A549 (cell line): Measurements from ENCODE around the gene KIF3B. TPM values are rescaled to one million over a fixed set of nuclear protein-coding genes. Genes with fewer than 3 reads are reported as not detected.

Source experiments
- ATAC-seq, 2 experiments: fragments of 200-7000 bp in 1 of 2; fragments of >200 bp in 1 of 2; cut with Nextera tagmentation in 1 of 2; cut with Tn5 transposase in 1 of 2; 3 replicates each; pipeline versions ENCODE4 v1.8.0 to v1.9.1; 2018 to 2020; ENCODE audit warnings: mild to moderate bottlenecking in 1 of 2, moderate library complexity in 1 of 2
- CTCF ChIA-PET: fragments of 300-600 bp; sonication (Branson Sonifier 250); formaldehyde crosslinking; extraction: SDS; loops from one replicate; lab custom pipeline; 2021; ENCODE audit warnings: antibody characterized with exemption, inconsistent platforms; lab: Yijun Ruan, JAX
- POLR2A ChIA-PET: fragments of 350-600 bp; formaldehyde crosslinking; extraction: SDS; loops from one replicate; lab custom pipeline; 2021; ENCODE audit warnings: antibody characterized with exemption, inconsistent platforms; lab: Yijun Ruan, JAX
- DNase-seq, 2 experiments: peaks; one replicate each; pipeline versions ENCODE4 v3.0.0 to v3.0.0-alpha.2; 2011 to 2016; ENCODE audit warnings: low read depth in 1 of 2, low spot score in 1 of 2
- FAIRE-seq: peaks from 2 replicates; lab custom pipeline; 2011; peaks lifted over from hg19 to GRCh38; lab: Jason Lieb, UNC
- H3K27ac ChIP-seq, 2 experiments: fragments of >200 bp; sonication (Bioruptor Twin); formaldehyde crosslinking; 3 replicates each; pipeline ENCODE4 v1.5.1; 2016 to 2017
- H3K4me1 ChIP-seq: fragments of >200 bp; sonication (Bioruptor Twin); formaldehyde crosslinking; 3 replicates; pipeline ENCODE4 v1.6.1; 2016
- H3K4me2 ChIP-seq: fragments of >200 bp; sonication (Bioruptor Twin); formaldehyde crosslinking; 3 replicates; pipeline ENCODE4 v1.6.1; 2016
- H3K4me3 ChIP-seq: fragments of >200 bp; sonication (Bioruptor Twin); formaldehyde crosslinking; 3 replicates; pipeline ENCODE4 v1.5.1; 2016
- H3K9me3 ChIP-seq: fragments of >200 bp; sonication (Bioruptor Twin); formaldehyde crosslinking; 3 replicates; pipeline ENCODE4 v1.6.1; 2016
- CBX2 ChIP-seq: fragments of 200-600 bp; sonication (generic); IDR thresholded peaks from 2 replicates; pipeline ENCODE4 v1.6.1; 2016; ENCODE audit warnings: low read depth, mild to moderate bottlenecking, borderline replicate concordance
- CBX8 ChIP-seq: fragments of 200-600 bp; sonication (generic); IDR thresholded peaks from 2 replicates; pipeline ENCODE4 v1.6.1; 2016
- CHD2 ChIP-seq: fragments of 150-350 bp; IDR thresholded peaks from 2 replicates; pipeline ENCODE4 v1.6.1; 2014; ENCODE audit warnings: low read length; ENCODE audit not compliant: partially characterized antibody
- CHD4 ChIP-seq: fragments of 200-600 bp; sonication (generic); IDR thresholded peaks from 2 replicates; pipeline ENCODE4 v1.6.1; 2016; ENCODE audit warnings: antibody characterized with exemption, mild to moderate bottlenecking, borderline replicate concordance
- EHMT2 ChIP-seq: fragments of 200-600 bp; sonication (generic); IDR thresholded peaks from 2 replicates; pipeline ENCODE4 v1.6.1; 2016; ENCODE audit warnings: antibody characterized with exemption, low read depth, mild to moderate bottlenecking, moderate library complexity
- FOSL2 ChIP-seq, 2 experiments: fragments of 450-650 bp in 1 of 2; fragments of >200 bp in 1 of 2; sonication (Bioruptor Twin) in 1 of 2; formaldehyde crosslinking; IDR thresholded peaks; 2 replicates each; pipeline versions ENCODE4 v1.5.0 to v1.6.1; 2016 to 2020; ENCODE audit warnings: mild to moderate bottlenecking in 1 of 2, moderate library complexity in 1 of 2
- HDAC2 ChIP-seq: fragments of 200-600 bp; sonication (generic); IDR thresholded peaks from 2 replicates; pipeline ENCODE4 v1.6.1; 2016
- HES2 ChIP-seq: fragments of >200 bp; sonication (Bioruptor Twin); formaldehyde crosslinking; IDR thresholded peaks from 2 replicates; pipeline ENCODE4 v1.6.1; 2016
- JUN ChIP-seq, 2 experiments: fragments of >200 bp; sonication (Bioruptor Twin); formaldehyde crosslinking; IDR thresholded peaks; 2 replicates in 1 of 2; 3 replicates in 1 of 2; pipeline ENCODE4 v1.6.1; 2016 to 2017
- KDM1A ChIP-seq: fragments of 200-600 bp; sonication (generic); IDR thresholded peaks from 2 replicates; pipeline ENCODE4 v1.6.1; 2016; ENCODE audit warnings: low read depth, mild to moderate bottlenecking
- NR3C1 ChIP-seq: fragments of >200 bp; sonication (Bioruptor Twin); formaldehyde crosslinking; IDR thresholded peaks from 3 replicates; pipeline ENCODE4 v1.6.1; 2017
- POLR2A ChIP-seq: IDR thresholded peaks from 2 replicates; pipeline ENCODE4 v1.6.1; 2012; ENCODE audit warnings: mild to moderate bottlenecking, low read length
- RARB ChIP-seq: fragments of 250-450 bp; sonication (Bioruptor Pico); IDR thresholded peaks from 2 replicates; pipeline ENCODE4 v1.8.0; 2021; ENCODE audit warnings: mild to moderate bottlenecking, moderate library complexity
- REST ChIP-seq: fragments of 200-600 bp; sonication (generic); IDR thresholded peaks from 2 replicates; pipeline ENCODE4 v1.6.1; 2016; ENCODE audit warnings: antibody characterized with exemption, mild to moderate bottlenecking, moderate library complexity
- RFX5 ChIP-seq: fragments of 450-650 bp; IDR thresholded peaks from 2 replicates; pipeline ENCODE4 v1.7.1; 2014; ENCODE audit warnings: antibody characterized with exemption, mild to moderate bottlenecking, moderate library complexity
- TFCP2L1 ChIP-seq: fragments of 250-450 bp; sonication (Bioruptor Pico); IDR thresholded peaks from 2 replicates; pipeline ENCODE4 v1.5.0; 2021; ENCODE audit warnings: mild to moderate bottlenecking
- TP53 ChIP-seq: fragments of 250-450 bp; sonication (Bioruptor Pico); IDR thresholded peaks from 2 replicates; pipeline ENCODE4 v1.5.0; 2021; ENCODE audit warnings: mild to moderate bottlenecking, moderate library complexity
- ZC3H11A ChIP-seq: fragments of 450-650 bp; IDR thresholded peaks from 2 replicates; pipeline ENCODE4 v1.6.1; 2014; ENCODE audit warnings: antibody characterized with exemption, mild to moderate bottlenecking
- ZFP36 ChIP-seq: fragments of 450-650 bp; IDR thresholded peaks from 2 replicates; pipeline ENCODE4 v1.6.1; 2014; ENCODE audit warnings: borderline replicate concordance; ENCODE audit not compliant: partially characterized antibody
- ZSCAN20 ChIP-seq: fragments of 250-450 bp; sonication (Bioruptor Pico); IDR thresholded peaks from 2 replicates; pipeline ENCODE4 v1.8.0; 2022; ENCODE audit warnings: mild to moderate bottlenecking, moderate library complexity
- WGBS: methylation state at CpG from one replicate; pipeline ENCODE4 v1.1.6; 2017; ENCODE audit errors: missing lambda C conversion rate; 5-methylcytosine and 5-hydroxymethylcytosine counted together
- polyA plus RNA-seq, 4 experiments: library from polyadenylated mRNA; depleted of rRNA in 3 of 4; stranded (reverse); fragments of >200 nt; fragmentation: RNase III in 1 of 4; extraction: RNeasy Plus Mini Kit Qiagen cat#74134 plus additional on column Dnase treatment in 1 of 4; gene quantifications; 2 replicates in 3 of 4; 3 replicates in 1 of 4; pipeline ENCODE4 v1.2.3, GENCODE V29; 2011 to 2017
- TF ChIP-seq, protein P1 (sequence below): IDR thresholded peaks from 2 replicates; pipeline ENCODE4 v1.6.1; 2012

KIF3B gene
- polyA plus RNA-seq, 2 of the 4 experiments (the other 2 are of a cell fraction), result 23.7 to 33.7 TPM

DNA sequence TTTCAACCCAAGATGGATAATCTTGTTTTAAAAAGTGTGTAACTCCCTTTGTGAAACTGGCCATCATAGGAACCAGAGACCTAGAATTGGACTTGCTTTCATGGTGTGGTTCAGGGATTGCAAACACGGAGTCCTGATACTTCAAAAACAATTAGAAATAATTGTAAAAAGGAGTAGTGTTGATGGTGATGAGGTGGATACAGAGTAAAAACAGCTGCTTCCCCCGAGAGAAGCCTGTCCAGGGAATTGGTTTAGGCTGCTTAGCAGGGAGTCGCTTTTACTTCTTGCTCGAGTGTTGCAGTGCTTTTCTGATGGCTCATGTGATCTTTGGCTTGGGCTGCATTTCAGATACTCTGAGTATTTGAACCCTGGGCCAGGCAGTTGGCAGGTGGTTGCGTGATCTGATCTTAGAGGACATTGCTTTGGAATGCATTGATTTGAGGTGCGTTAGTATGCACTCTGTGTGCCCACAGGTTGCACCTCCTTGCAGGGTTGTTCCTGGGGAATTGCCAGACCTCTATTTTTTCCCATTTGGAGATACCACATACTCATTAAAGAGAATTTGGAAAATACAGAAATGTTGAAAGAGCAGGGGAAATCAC lies 19.5 kb downstream of the KIF3B start:
- Histone ChIP-seq H3K27ac (no peak overlapping the region), H3K4me2 (no peak overlapping the region), H3K4me1 (no peaks in the 10 kb centered on the region)
- POLR2A ChIA-PET, result no interaction called here
- ATAC-seq (no peak), DNase-seq (no peak)
- TF ChIP-seq ZFP36 (no peak), NR3C1 (no peak)
- TF ChIP-seq, all 56 proteins: peak for 0
- FAIRE-seq, result no peak
- no peak overlapping the region for H3K4me3 ChIP-seq
- CTCF ChIA-PET, result no interaction called here
- no peaks in the 10 kb centered on the region for H3K9me3 ChIP-seq
- 89% methylated on average over 6 of the region's 6 CpGs for WGBS

- WGBS, result 89% methylated on average over 4 of the region's 4 CpGs
Observed at GRCh38 chr20:32297439-32297838, 20.0 kb downstream of the KIF3B start.

GRCh38 chr20:32300647-32301046 lies 23.2 kb downstream of the KIF3B start:
- no peak overlapping the region for H3K4me3 ChIP-seq
- WGBS, result 90% methylated on average over 6 of the region's 6 CpGs
- H3K4me2 ChIP-seq, result no peak overlapping the region
- POLR2A ChIA-PET, result no interaction called here
- H3K27ac ChIP-seq, result no peak overlapping the region
- no peak for DNase-seq
- no peak for ATAC-seq
- no peaks in the 10 kb centered on the region for H3K9me3 ChIP-seq
- FAIRE-seq, result no peak
- no peak for TF ChIP-seq EHMT2
- H3K4me1 ChIP-seq, result no peaks in the 10 kb centered on the region
- CTCF ChIA-PET, result interaction anchor here (0.6 to 1.6 kb wide), 2 partner anchors 36 to 39 kb away, joined by 3 to 6 read pairs; no protein-coding TSS in a partner anchor

More at GRCh38 chr20:32297439-32297838, 20.0 kb downstream of the KIF3B start:
- H3K9me3 ChIP-seq, result no peaks in the 10 kb centered on the region
- no peak for FAIRE-seq
- no peak overlapping the region for H3K4me2 ChIP-seq
- DNase-seq, result no peak
- POLR2A ChIA-PET, result interaction anchor here (0.7 kb wide), 1 partner anchor 12 kb away, joined by 3 read pairs; no protein-coding TSS in a partner anchor
- CTCF ChIA-PET, result no interaction called here
- H3K4me3 ChIP-seq, result no peak overlapping the region
- no peak for TF ChIP-seq ZFP36
- TF ChIP-seq ZC3H11A, result no peak
- no peak for TF ChIP-seq CBX2
- no peak for TF ChIP-seq JUN (IDR thresholded peaks at IDR 0.05)
- TF ChIP-seq CHD2, result no peak
- TF ChIP-seq KDM1A, result no peak
- TF ChIP-seq RFX5, result no peak
- TF ChIP-seq EHMT2, result no peak
- TF ChIP-seq REST, result no peak
- no peak for TF ChIP-seq TP53 (CRISPR knock-in tag)
- no peak for TF ChIP-seq POLR2A
- TF ChIP-seq HES2, result no peak
- TF ChIP-seq, all 56 proteins: peak for 0
- H3K4me1 ChIP-seq, result no peaks in the 10 kb centered on the region
- no peak for ATAC-seq
- H3K27ac ChIP-seq, result no peak overlapping the region

DNA sequence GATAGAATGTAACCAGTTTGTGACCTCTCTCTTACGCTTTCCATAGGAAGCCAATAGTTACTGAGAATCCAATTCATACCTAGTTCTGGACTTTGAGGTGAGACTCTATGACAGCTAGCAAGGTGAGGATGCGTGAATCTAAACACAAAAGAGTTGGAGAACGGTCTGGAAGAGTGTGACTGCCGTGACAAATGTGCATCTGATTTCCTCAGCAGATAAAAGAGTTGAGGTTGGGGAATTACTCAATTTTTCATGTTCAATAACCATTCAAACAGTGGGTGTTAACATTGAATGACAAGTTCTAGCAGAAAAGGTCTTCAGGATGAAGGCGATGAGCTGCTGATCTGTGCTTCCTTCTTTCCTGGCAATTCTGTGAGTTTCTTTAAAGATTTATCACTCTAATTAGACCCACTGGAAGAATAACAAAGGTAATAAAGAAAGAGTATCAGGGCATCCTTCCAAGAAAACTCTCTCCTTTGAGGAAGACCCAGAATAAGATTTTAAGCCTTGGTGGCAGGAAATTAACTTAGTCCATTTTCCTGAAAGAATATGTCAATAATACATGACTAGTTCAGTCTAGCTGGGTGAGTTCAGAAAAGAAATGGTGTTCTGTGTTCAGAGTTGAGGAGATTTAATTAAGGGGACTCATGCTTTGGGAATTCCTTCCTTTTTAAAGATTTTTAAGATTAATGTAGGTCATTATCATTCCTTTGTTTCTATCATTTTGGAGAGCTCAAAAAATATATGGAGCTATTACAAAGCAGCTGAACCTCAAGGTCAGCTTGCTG lies 24.5 kb downstream of the KIF3B start:
- TF ChIP-seq FOSL2 (IDR thresholded peaks at IDR 0.05) (no peak), FOSL2 (CRISPR knock-in tag; IDR thresholded peaks at IDR 0.05) (no peak), HDAC2 (no peak), RARB (CRISPR knock-in tag) (no peak), TFCP2L1 (no peak), CHD4 (no peak), RFX5 (no peak), ZSCAN20 (CRISPR knock-in tag) (no peak), CBX8 (no peak)
- TF ChIP-seq, protein P1, sequence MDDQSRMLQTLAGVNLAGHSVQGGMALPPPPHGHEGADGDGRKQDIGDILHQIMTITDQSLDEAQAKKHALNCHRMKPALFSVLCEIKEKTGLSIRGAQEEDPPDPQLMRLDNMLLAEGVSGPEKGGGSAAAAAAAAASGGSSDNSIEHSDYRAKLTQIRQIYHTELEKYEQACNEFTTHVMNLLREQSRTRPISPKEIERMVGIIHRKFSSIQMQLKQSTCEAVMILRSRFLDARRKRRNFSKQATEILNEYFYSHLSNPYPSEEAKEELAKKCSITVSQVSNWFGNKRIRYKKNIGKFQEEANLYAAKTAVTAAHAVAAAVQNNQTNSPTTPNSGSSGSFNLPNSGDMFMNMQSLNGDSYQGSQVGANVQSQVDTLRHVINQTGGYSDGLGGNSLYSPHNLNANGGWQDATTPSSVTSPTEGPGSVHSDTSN, result no peak
- Histone ChIP-seq H3K27ac (no peak overlapping the region), H3K4me1 (no peaks in the 10 kb centered on the region), H3K9me3 (no peaks in the 10 kb centered on the region), H3K4me3 (no peak overlapping the region), H3K4me2 (no peak overlapping the region)
- ATAC-seq (no peak), FAIRE-seq (no peak), DNase-seq (no peak)
- CTCF ChIA-PET, result interaction anchor here (0.6 to 1.6 kb wide), 2 partner anchors 14 to 35 kb away, joined by 3 to 6 read pairs; no protein-coding TSS in a partner anchor
- POLR2A ChIA-PET, result no interaction called here
- 94% methylated on average over 5 of the region's 5 CpGs for WGBS
